Fibroblast of pulmonary artery (primary cell): ENCODE data around the gene XYLT2.

ENCODE experiments used
- DNase-seq: peaks from one replicate; pipeline ENCODE4 v3.0.0-alpha.2; 2010; ENCODE audit warnings: low read depth
- H3K4me3 ChIP-seq: replicated peaks from 2 replicates; pipeline ENCODE4 v1.5.1; 2011; ENCODE audit warnings: low read depth, mild to moderate bottlenecking, control low read depth, low read length, moderate library complexity
- TF ChIP-seq, protein P1 (sequence below): IDR thresholded peaks from 2 replicates; pipeline ENCODE4 v1.5.1; 2011; ENCODE audit warnings: mild to moderate bottlenecking, control low read depth, low read length, inconsistent platforms; ENCODE audit errors: missing control alignments

XYLT2 gene

DNA sequence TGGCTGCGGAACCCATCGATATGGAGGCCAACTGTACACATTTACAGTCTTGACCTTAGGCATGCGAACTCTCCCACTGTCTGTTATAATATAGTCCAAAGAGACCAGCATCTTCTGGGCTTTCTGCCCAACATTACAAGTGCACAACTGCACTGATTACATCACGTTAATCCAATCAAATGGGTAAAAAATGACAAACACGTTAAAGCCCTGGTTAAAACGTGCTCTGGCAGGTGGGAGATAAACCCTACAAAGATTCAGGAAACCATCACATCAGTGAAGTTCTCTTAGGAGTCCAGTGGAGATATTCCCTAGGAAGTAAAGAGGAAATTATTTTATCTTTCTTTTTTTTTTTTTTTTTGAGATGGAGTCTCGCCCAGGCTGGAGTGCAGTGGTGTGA lies 23.7 kb upstream of the XYLT2 start:
- TF ChIP-seq, protein P1, sequence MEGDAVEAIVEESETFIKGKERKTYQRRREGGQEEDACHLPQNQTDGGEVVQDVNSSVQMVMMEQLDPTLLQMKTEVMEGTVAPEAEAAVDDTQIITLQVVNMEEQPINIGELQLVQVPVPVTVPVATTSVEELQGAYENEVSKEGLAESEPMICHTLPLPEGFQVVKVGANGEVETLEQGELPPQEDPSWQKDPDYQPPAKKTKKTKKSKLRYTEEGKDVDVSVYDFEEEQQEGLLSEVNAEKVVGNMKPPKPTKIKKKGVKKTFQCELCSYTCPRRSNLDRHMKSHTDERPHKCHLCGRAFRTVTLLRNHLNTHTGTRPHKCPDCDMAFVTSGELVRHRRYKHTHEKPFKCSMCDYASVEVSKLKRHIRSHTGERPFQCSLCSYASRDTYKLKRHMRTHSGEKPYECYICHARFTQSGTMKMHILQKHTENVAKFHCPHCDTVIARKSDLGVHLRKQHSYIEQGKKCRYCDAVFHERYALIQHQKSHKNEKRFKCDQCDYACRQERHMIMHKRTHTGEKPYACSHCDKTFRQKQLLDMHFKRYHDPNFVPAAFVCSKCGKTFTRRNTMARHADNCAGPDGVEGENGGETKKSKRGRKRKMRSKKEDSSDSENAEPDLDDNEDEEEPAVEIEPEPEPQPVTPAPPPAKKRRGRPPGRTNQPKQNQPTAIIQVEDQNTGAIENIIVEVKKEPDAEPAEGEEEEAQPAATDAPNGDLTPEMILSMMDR: no peak
- peak; percentile 25 for DNase-seq
- H3K4me3 ChIP-seq: no peak overlapping the region

DNA sequence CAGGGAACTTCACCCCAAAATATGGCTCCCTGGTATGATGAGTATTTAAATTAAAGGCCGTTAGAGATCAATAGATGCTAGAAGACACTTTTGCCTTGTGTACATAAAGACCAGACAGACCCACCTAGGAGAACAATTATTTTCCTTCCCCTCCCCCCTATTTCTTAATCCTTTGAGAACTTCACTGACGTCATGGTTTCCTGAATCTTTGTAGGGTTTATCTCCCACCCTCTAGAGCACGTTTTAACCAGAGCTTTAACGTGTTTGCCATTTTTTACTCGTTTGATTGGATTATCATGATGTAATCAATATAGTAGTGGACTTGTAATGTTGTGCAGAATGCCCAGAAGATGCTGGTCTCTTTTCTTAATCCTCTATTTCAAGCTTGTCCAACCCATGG lies 22.9 kb upstream of the XYLT2 start:
- no peak overlapping the region for H3K4me3 ChIP-seq
- DNase-seq: peak; percentile 24
- TF ChIP-seq, protein P1: no peak

- H3K4me3 ChIP-seq: no peak overlapping the region
- TF ChIP-seq, protein P1: no peak
- no peak for DNase-seq
Observed at GRCh38 chr17:50325906-50326305, 20.0 kb upstream of the XYLT2 start.

GRCh38 chr17:50326831-50327364 lies 19.0 kb upstream of the XYLT2 start:
- H3K4me3 ChIP-seq: no peak overlapping the region
- no peak for DNase-seq
- TF ChIP-seq, protein P1: no peak

DNA sequence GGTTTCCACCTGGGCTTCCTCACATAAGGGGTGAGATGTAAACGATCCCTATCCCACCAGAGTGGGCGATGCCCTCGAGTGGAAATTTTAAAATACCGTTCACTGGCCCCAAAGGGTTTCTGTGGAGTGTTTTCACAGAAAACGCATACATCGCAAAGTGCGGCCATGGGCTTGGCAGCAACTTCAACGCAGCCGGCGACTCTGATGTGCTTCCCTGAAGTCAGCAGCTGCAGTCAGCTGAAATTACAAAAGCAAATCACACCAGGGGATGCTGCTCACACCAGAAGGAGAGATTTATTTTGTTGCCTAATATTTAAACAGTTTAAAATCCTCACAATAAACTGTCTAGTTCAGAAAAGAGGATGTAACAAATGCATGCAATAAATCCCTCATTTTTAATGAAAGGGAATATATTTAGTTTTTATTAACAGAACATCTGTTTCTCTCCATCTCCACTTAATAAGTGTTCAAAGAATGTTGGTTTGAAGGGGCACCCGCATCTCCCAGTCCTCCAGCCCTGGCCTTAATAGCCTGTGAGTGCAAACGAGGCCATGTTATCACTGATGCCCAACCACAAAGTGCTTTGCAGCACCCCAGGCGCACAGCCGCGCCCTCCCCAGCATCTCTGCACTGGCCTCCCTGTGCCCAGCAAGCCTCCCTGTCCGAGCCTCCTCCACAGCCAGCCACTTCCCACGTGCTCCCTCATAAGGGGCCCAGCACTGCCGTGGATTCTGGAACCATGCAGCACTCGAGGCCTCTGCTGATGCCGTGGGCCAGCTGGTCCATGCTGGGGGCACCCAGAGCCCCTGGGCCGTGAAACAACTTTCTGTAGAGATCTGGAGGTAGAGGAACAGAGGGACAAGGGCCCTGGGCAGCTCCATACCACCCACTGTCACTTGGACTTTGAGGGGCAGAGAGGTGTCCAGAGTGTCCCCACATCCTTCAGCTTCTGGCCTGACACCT lies 17.3 kb upstream of the XYLT2 start:
- TF ChIP-seq, protein P1: no peak
- DNase-seq: no peak
- H3K4me3 ChIP-seq: no peak overlapping the region

- H3K4me3 ChIP-seq: no peak overlapping the region
- DNase-seq: no peak
- TF ChIP-seq, protein P1: no peak
Observed at GRCh38 chr17:50329716-50330115, 16.2 kb upstream of the XYLT2 start.
